HCT116 (cell line): Measurements from ENCODE around the gene CCDC86. TPM values are rescaled to one million over a fixed set of nuclear protein-coding genes. Genes with fewer than 3 reads are reported as not detected.

Source experiments
- ATAC-seq: fragments of 200-7000 bp; cut with Tn5 transposase; 2 replicates; pipeline ENCODE4 v1.9.1; 2020; ENCODE audit warnings: mild to moderate bottlenecking, moderate library complexity
- BruUV-seq: library from RNA; stranded (reverse); fragments of 400-500 nt; replicated peaks from 2 replicates; lab custom pipeline; 2021; lab: Mats Ljungman, UMichigan
- CTCF ChIA-PET: fragments of 300-600 bp; sonication (Branson Sonifier 250); formaldehyde crosslinking; loops from one replicate; lab custom pipeline; 2021; ENCODE audit warnings: antibody characterized with exemption; lab: Charles Lee
- POLR2A ChIA-PET: fragments of 300-600, 350-600 bp; sonication (Branson Sonifier 250); formaldehyde crosslinking; loops from one replicate; lab custom pipeline; 2021; ENCODE audit warnings: antibody characterized with exemption; lab: Charles Lee
- RAD21 ChIA-PET, 2 experiments: fragments of 300-600 bp; sonication (Branson Sonifier 250); formaldehyde crosslinking; loops; one replicate each; lab custom pipeline; 2023; ENCODE audit warnings: low total read pairs in 2 of 2; ENCODE audit not compliant: uncharacterized antibody in 2 of 2, unreplicated experiment in 2 of 2, low non-redundant PET in 1 of 2; lab: Charles Lee
- DNase-seq: peaks from one replicate; pipeline ENCODE4 v3.0.0-alpha.2; 2010; ENCODE audit warnings: low read depth, low spot score
- H2AFZ ChIP-seq: fragments of 200-600 bp; shearing (Covaris generic), sonication (generic); 2 replicates; pipeline ENCODE4 v1.6.1; 2017; ENCODE audit warnings: low read depth, mixed run types, mixed read lengths, antibody characterized with exemption, low read length; ENCODE audit not compliant: poor library complexity, severe bottlenecking
- H3K27ac ChIP-seq: 2 replicates; pipeline ENCODE4 v1.5.1; 2012; ENCODE audit warnings: low read depth, low read length
- H3K27me3 ChIP-seq: fragments of 200-600 bp; sonication (generic); 2 replicates; pipeline ENCODE4 v1.6.1; 2016; ENCODE audit warnings: mixed run types, low read length, mixed read lengths; ENCODE audit not compliant: insufficient read depth
- H3K36me3 ChIP-seq, 2 experiments: fragments of 200-500 bp in 1 of 2; fragments of 200-600 bp in 1 of 2; sonication (Bioruptor generic) in 1 of 2; sonication (generic) in 1 of 2; 2 replicates each; pipeline versions ENCODE4 v1.5.1 to v1.6.1; 2014 to 2016; ENCODE audit warnings: low read length in 2 of 2, inconsistent platforms in 1 of 2, mixed read lengths in 1 of 2, mixed run types in 1 of 2; ENCODE audit not compliant: insufficient read depth in 2 of 2, control insufficient read depth in 1 of 2
- H3K4me1 ChIP-seq, 2 experiments: fragments of 200-600 bp in 1 of 2; sonication (generic) in 1 of 2; 2 replicates each; pipeline versions ENCODE4 v1.5.1 to v1.6.1; 2012 to 2017; ENCODE audit warnings: low read length in 2 of 2, inconsistent platforms in 1 of 2, mild to moderate bottlenecking in 1 of 2, mixed read lengths in 1 of 2, mixed run types in 1 of 2, moderate library complexity in 1 of 2; ENCODE audit not compliant: insufficient read depth in 2 of 2, control insufficient read depth in 1 of 2
- H3K4me2 ChIP-seq: fragments of 200-600 bp; sonication (generic); 2 replicates; pipeline ENCODE4 v1.6.1; 2017; ENCODE audit warnings: mixed run types, low read length, mixed read lengths
- H3K4me3 ChIP-seq, 2 experiments: fragments of 200-600 bp in 1 of 2; sonication (generic) in 1 of 2; replicated peaks in 1 of 2; 2 replicates each; pipeline ENCODE4 v1.5.1; 2011 to 2016; ENCODE audit warnings: low read length in 2 of 2, control low read depth in 1 of 2, low read depth in 1 of 2, mild to moderate bottlenecking in 1 of 2, mixed read lengths in 1 of 2, mixed run types in 1 of 2
- H3K79me2 ChIP-seq: fragments of 200-600 bp; sonication (generic); 2 replicates; pipeline ENCODE4 v1.6.1; 2017; ENCODE audit warnings: mild to moderate bottlenecking, mixed run types, low read length, moderate library complexity, mixed read lengths; ENCODE audit not compliant: insufficient read depth
- H3K9ac ChIP-seq: fragments of 200-600 bp; sonication (generic); 2 replicates; pipeline ENCODE4 v1.6.1; 2016; ENCODE audit warnings: low read length, mixed read lengths
- H3K9me2 ChIP-seq: fragments of 200-600 bp; sonication (generic), shearing (Covaris generic); 2 replicates; pipeline ENCODE4 v1.6.1; 2017; ENCODE audit warnings: mixed run types, mild to moderate bottlenecking, moderate library complexity; ENCODE audit not compliant: insufficient read depth
- H3K9me3 ChIP-seq, 2 experiments: fragments of 200-500 bp in 1 of 2; fragments of 200-600 bp in 1 of 2; sonication (Bioruptor generic) in 1 of 2; sonication (generic) in 1 of 2; 2 replicates each; pipeline ENCODE4 v1.6.1; 2014 to 2017; ENCODE audit warnings: low read length in 2 of 2, mixed read lengths in 2 of 2, inconsistent platforms in 1 of 2, low read depth in 1 of 2, mild to moderate bottlenecking in 1 of 2, mixed run types in 1 of 2, moderate library complexity in 1 of 2; ENCODE audit not compliant: control insufficient read depth in 1 of 2, insufficient read depth in 1 of 2
- H4K20me1 ChIP-seq: fragments of 200-600 bp; sonication (generic), shearing (Covaris generic); 2 replicates; pipeline ENCODE4 v1.6.1; 2017; ENCODE audit warnings: mixed run types, mild to moderate bottlenecking, moderate library complexity; ENCODE audit not compliant: insufficient read depth
- CEBPB ChIP-seq: IDR thresholded peaks from 2 replicates; pipeline ENCODE4 v1.6.1; 2012; ENCODE audit warnings: low read depth
- EGR1 ChIP-seq: IDR thresholded peaks from 2 replicates; pipeline ENCODE4 v1.6.1; 2012; ENCODE audit warnings: low read depth
- ELF1 ChIP-seq: IDR thresholded peaks from 2 replicates; pipeline ENCODE4 v1.6.1; 2012; ENCODE audit warnings: low read depth, borderline replicate concordance
- EZH2 ChIP-seq: fragments of 200-600 bp; sonication (generic); IDR thresholded peaks from 2 replicates; pipeline ENCODE4 v1.6.1; 2017; ENCODE audit warnings: antibody characterized with exemption, mixed run types
- EZH2phosphoT487 ChIP-seq: fragments of 200-600 bp; IDR thresholded peaks from 2 replicates; pipeline ENCODE4 v1.6.1; 2018; ENCODE audit warnings: antibody characterized with exemption, borderline replicate concordance
- JUND ChIP-seq: IDR thresholded peaks from 2 replicates; pipeline ENCODE4 v1.6.1; 2012
- POLR2A ChIP-seq: IDR thresholded peaks from 2 replicates; pipeline ENCODE4 v1.7.0; 2011; ENCODE audit warnings: borderline replicate concordance; ENCODE audit not compliant: insufficient read depth, insufficient read length; ENCODE audit errors: extremely low read depth
- POLR2AphosphoS5 ChIP-seq: IDR thresholded peaks from 2 replicates; pipeline ENCODE4 v1.6.1; 2011; ENCODE audit warnings: mild to moderate bottlenecking, low read depth, low read length, moderate library complexity
- RAD21 ChIP-seq: IDR thresholded peaks from 2 replicates; pipeline ENCODE4 v1.6.1; 2012; ENCODE audit warnings: low read depth, mild to moderate bottlenecking
- SP1 ChIP-seq: IDR thresholded peaks from 2 replicates; pipeline ENCODE4 v1.6.1; 2012; ENCODE audit warnings: low read depth
- ZFX ChIP-seq: fragments of 450-650 bp; IDR thresholded peaks from 2 replicates; pipeline ENCODE4 v1.6.1; 2017
- intact Hi-C: fragments of 100-400 bp; cut with micrococcal nuclease; formaldehyde crosslinking; loops from 2 replicates; pipeline ENCODE4 v1.10.0; 2022
- total RNA-seq: library from RNA; stranded (reverse); gene quantifications from one replicate; pipeline ENCODE4 v1.2.1, GENCODE V29; 2021; ENCODE audit not compliant: unreplicated experiment

The CCDC86 gene
- total RNA-seq, 1 experiment from 2014 or later = 69.6 TPM

GRCh38 chr11:60852117-60852981 lies 10.4 kb downstream of the CCDC86 start:
- Histone ChIP-seq H4K20me1 (no peaks in the 10 kb centered on the region), H3K4me2 (no peak overlapping the region), H2AFZ (no peak overlapping the region), H3K36me3 (peaks cover 19 to 39% of the 10 kb centered on the region in 2 experiments; a peak in 3 of 4 replicates), H3K27ac (no peak overlapping the region), H3K4me3 (no peak overlapping the region), H3K79me2 (peaks cover 6% of the 10 kb centered on the region; the same call in 1 of the 2 replicates), H3K9me2 (no peaks in the 10 kb centered on the region), H3K4me1 (no peaks in the 10 kb centered on the region), H3K27me3 (no peaks in the 10 kb centered on the region), H3K9ac (no peak overlapping the region), H3K9me3 (no peaks in the 10 kb centered on the region)
- ATAC-seq = no peak
- POLR2A ChIA-PET = no interaction called here
- CTCF ChIA-PET = no interaction called here
- no peak for DNase-seq
- no peak for TF ChIP-seq POLR2A
- no peak for TF ChIP-seq CEBPB
- TF ChIP-seq JUND = no peak
- TF ChIP-seq EGR1 = no peak
- no peak for TF ChIP-seq EZH2phosphoT487
- no peak for TF ChIP-seq ZFX
- no peak for TF ChIP-seq EZH2
- no peak for TF ChIP-seq ELF1
- TF ChIP-seq RAD21 = no peak
- TF ChIP-seq SP1 = no peak
- no peak for TF ChIP-seq POLR2AphosphoS5
- intact Hi-C loops = no loop called here
- no TSS peak for BruUV-seq
- RAD21 ChIA-PET = no interaction called here
